ENCODE data around the gene TH. TPM values are rescaled to one million over a fixed set of nuclear protein-coding genes. Genes with fewer than 3 reads are reported as not detected.

TH gene
- total RNA-seq, 4 donors from 2014 or later: 0.27 TPM; not detected in 2

DNA sequence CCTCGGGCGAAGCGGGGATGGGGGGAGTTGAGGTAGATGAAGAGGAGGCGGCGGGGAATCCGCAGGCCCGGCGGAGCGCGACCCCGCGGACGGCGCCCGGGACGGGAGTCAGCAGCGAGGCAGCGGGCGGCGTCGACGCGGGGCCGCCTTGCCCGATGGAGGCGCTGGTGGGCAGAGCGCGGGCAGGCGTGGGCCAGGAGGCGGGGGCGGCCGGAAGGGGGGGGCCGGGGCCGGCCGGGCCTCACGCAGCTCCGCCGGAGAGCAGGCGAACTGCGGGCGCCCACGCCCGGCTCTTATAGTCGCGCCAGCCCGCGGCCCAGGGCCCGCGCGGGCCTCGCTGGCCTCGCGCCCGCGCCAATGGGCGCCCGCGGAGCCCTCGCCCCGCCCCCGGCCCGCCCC, 32.5 kb downstream of the TH start, which contains the start of gene IGF2:
Gene IGF2 (minus strand): TSS at position 267 of the 399 bp plus-strand sequence. CDS start 3,866 bp downstream, outside the sequence.
- peak; percentile 26 for ATAC-seq
- Histone ChIP-seq H3K4me1 (peaks cover 0 to 48% (median 14%) of the 10 kb centered on the region in 3 donors), H3K9me3 (no peaks in the 10 kb centered on the region), H3K27me3 (peaks cover 100% of the 10 kb centered on the region), H3K4me3 (peak within 1 kb of the TSS; percentile 6 to 43), H3K36me3 (no peaks in the 10 kb centered on the region), H3K27ac (peak within 1 kb of the TSS in 1 of 4 donors; percentile 56)
- no peak for TF ChIP-seq POLR2AphosphoS5 (IDR thresholded peaks at IDR 0.05)
- WGBS, 2 donors (ENCODE audit: low coverage in 1 of 2): no CpG with 5 or more reads among the region's 62 CpGs

DNA sequence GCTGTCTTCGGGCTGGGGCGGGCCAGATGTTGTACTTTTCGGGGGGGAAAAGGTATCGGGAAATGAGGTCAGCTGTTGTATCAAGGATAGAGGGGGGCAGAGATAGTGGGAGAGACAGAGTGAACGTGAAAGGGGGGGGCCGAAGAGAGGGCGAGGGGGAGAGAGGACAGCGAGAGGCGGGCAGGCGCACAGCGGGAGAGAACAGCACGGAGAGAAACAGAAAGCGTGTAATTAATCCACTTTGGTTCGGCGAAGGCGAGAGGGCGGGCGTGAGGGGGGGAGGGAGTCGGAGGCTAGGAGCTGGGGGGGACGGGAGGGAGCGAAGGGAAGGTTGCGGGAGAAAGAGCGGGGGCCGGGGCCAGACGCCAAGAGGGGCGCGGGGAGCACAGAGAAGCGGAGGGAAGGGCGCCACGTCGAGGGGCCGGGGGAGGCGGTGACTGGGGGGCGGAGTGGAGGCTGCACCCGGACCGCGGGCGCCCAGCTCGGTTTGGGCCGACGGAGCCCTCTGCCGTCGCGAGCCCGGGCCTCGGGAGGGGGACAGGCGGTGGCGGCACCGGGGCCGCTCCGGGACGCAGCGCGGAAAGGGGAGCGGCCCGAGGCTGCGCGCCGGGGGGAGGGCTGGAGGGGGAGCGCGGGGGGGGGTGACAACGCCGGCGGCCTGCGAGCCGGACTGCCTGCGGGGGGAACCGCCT, 33.0 kb downstream of the TH start:
- Histone ChIP-seq H3K27ac (peak overlapping the region in 1 of 4 donors; percentile 56), H3K36me3 (no peaks in the 10 kb centered on the region), H3K4me1 (peaks cover 0 to 43% (median 14%) of the 10 kb centered on the region in 3 donors), H3K9me3 (no peaks in the 10 kb centered on the region), H3K4me3 (peak overlapping the region; percentile 6 to 43), H3K27me3 (peaks cover 100% of the 10 kb centered on the region)
- WGBS, 2 donors (ENCODE audit: low coverage in 1 of 2): 0% methylated on average over 4 to 16 of the region's 68 CpGs
- ATAC-seq: no peak
- TF ChIP-seq POLR2A (IDR thresholded peaks at IDR 0.05) (no peak), POLR2AphosphoS5 (IDR thresholded peaks at IDR 0.05) (no peak), EP300 (IDR thresholded peaks at IDR 0.05) (no peak)
- TF ChIP-seq, protein P1, sequence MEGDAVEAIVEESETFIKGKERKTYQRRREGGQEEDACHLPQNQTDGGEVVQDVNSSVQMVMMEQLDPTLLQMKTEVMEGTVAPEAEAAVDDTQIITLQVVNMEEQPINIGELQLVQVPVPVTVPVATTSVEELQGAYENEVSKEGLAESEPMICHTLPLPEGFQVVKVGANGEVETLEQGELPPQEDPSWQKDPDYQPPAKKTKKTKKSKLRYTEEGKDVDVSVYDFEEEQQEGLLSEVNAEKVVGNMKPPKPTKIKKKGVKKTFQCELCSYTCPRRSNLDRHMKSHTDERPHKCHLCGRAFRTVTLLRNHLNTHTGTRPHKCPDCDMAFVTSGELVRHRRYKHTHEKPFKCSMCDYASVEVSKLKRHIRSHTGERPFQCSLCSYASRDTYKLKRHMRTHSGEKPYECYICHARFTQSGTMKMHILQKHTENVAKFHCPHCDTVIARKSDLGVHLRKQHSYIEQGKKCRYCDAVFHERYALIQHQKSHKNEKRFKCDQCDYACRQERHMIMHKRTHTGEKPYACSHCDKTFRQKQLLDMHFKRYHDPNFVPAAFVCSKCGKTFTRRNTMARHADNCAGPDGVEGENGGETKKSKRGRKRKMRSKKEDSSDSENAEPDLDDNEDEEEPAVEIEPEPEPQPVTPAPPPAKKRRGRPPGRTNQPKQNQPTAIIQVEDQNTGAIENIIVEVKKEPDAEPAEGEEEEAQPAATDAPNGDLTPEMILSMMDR (IDR thresholded peaks at IDR 0.05): no peak

DNA sequence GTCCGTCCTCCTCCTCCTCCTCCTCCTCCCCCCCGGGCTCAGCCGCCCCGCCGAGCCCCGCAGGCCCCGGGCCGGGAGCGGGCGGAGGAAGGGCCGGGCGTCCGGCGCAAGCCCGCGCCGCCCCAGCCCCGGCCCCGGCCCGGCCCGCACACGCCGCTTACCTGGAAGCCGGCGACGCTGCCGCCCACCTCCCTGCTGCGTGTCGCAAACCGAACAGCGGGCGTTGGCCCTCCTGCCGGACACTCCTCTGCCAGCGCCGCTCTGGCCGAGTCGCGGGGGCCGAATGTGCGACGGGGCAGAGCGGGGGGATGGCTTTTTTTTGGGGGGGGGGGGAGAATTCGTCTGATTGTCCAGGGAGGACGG, 33.6 kb downstream of the TH start:
- H3K27me3 ChIP-seq: peaks cover 100% of the 10 kb centered on the region
- no peaks in the 10 kb centered on the region for H3K36me3 ChIP-seq
- H3K9me3 ChIP-seq: no peaks in the 10 kb centered on the region
- H3K4me1 ChIP-seq: peaks cover 0 to 42% (median 14%) of the 10 kb centered on the region in 3 donors
- TF ChIP-seq POLR2AphosphoS5 (IDR thresholded peaks at IDR 0.05) (no peak), POLR2A (IDR thresholded peaks at IDR 0.05) (no peak), EP300 (IDR thresholded peaks at IDR 0.05) (no peak)
- TF ChIP-seq, protein P1 (IDR thresholded peaks at IDR 0.05): no peak
- H3K4me3 ChIP-seq: peak overlapping the region in 1 of 2 donors; percentile 43
- ATAC-seq: peak; percentile 14
- no CpG with 5 or more reads among the region's 44 CpGs for WGBS, 2 donors (ENCODE audit: low coverage in 1 of 2)
- H3K27ac ChIP-seq: peak overlapping the region in 1 of 4 donors; percentile 56

DNA sequence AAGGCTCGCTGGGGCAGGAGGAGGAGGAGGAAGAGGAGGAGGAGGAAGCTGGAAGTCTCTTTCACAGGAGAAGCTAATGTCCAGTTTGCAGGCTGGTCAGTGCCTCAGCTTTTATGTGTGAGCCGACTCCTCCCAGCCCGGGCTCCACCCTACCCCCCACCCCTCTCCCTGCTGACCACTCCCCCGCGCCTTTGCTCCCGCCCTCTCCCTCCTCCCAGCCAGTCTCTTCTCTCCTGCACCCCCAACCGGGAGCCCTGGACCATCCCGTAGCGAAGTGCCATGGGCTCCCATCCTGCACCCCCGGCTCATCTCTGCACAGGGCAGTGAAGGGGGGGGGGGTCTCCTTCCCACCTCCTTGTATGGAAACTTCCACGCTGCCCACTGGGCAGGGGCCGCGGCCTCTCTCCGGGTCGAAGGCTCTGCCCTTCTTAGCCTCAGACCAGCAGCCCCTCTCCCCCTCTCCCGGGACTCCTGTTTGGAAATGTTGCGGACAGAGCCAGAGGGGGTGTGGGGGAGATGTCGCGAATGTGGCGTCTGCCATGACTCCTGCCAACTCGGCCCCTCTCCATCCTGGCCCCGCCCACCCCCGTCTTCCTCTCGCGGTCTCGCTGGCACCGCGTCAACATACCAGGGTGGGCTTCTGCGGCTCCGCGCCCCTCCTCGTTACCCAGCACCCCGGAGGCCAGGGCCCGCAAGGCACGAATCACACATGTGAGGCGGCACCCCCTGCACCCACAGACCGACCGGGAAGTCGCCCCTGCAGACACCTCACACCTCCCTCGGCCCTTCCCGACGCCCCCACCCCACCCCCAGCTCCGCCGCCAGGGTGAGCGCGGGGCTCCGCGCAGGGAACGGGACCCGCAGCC, 34.2 kb downstream of the TH start:
- Histone ChIP-seq H3K27me3 (peaks cover 99% of the 10 kb centered on the region), H3K27ac (peak overlapping the region in 1 of 4 donors; percentile 46), H3K36me3 (no peaks in the 10 kb centered on the region), H3K4me3 (peak overlapping the region in 1 of 2 donors; percentile 43), H3K9me3 (no peaks in the 10 kb centered on the region), H3K4me1 (peaks cover 0 to 42% (median 14%) of the 10 kb centered on the region in 3 donors)
- 0 to 7% methylated on average over 2 to 3 of the region's 50 CpGs for WGBS, 2 donors (ENCODE audit: low coverage in 1 of 2)
- TF ChIP-seq POLR2A (IDR thresholded peaks at IDR 0.05): no peak
- TF ChIP-seq POLR2AphosphoS5 (IDR thresholded peaks at IDR 0.05): no peak
- TF ChIP-seq EP300 (IDR thresholded peaks at IDR 0.05): no peak
- TF ChIP-seq, protein P1 (IDR thresholded peaks at IDR 0.05): no peak
- peak; percentile 63 for ATAC-seq

DNA sequence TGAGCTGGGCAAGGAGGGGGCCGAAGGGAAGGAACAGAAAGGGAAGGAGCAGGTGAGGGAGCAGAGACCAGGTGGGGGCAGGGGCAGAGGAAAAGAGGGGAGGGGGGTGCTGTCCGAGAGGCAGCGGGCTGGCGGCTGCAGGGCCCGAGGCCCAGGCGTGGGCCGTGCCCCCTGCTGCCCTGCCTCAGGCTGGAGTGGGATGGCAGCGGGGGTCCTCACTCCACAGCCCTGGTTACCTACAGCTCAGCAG, 34.7 kb downstream of the TH start:
- peaks cover 0 to 42% (median 14%) of the 10 kb centered on the region in 3 donors for H3K4me1 ChIP-seq
- 19 to 40% methylated on average over 1 to 7 of the region's 8 CpGs for WGBS, 2 donors (ENCODE audit: low coverage in 1 of 2)
- H3K4me3 ChIP-seq: peak overlapping the region in 1 of 2 donors; percentile 43
- H3K9me3 ChIP-seq: no peaks in the 10 kb centered on the region
- no peaks in the 10 kb centered on the region for H3K36me3 ChIP-seq
- ATAC-seq: no peak
- TF ChIP-seq, protein P1 (IDR thresholded peaks at IDR 0.05): no peak
- no peak for TF ChIP-seq EP300 (IDR thresholded peaks at IDR 0.05)
- no peak for TF ChIP-seq POLR2A (IDR thresholded peaks at IDR 0.05)
- no peak for TF ChIP-seq POLR2AphosphoS5 (IDR thresholded peaks at IDR 0.05)
- no peak overlapping the region for H3K27ac ChIP-seq
- H3K27me3 ChIP-seq: peaks cover 99% of the 10 kb centered on the region

All from gastroesophageal sphincter (tissue), 4 donors.